ENCODE data around the gene SLC6A6.

GRCh38 chr3:14508505-14508819, 106.1 kb downstream of the SLC6A6 start:
- no peak for TF ChIP-seq CTCF (IDR thresholded peaks at IDR 0.05)
- TF ChIP-seq, protein P1, sequence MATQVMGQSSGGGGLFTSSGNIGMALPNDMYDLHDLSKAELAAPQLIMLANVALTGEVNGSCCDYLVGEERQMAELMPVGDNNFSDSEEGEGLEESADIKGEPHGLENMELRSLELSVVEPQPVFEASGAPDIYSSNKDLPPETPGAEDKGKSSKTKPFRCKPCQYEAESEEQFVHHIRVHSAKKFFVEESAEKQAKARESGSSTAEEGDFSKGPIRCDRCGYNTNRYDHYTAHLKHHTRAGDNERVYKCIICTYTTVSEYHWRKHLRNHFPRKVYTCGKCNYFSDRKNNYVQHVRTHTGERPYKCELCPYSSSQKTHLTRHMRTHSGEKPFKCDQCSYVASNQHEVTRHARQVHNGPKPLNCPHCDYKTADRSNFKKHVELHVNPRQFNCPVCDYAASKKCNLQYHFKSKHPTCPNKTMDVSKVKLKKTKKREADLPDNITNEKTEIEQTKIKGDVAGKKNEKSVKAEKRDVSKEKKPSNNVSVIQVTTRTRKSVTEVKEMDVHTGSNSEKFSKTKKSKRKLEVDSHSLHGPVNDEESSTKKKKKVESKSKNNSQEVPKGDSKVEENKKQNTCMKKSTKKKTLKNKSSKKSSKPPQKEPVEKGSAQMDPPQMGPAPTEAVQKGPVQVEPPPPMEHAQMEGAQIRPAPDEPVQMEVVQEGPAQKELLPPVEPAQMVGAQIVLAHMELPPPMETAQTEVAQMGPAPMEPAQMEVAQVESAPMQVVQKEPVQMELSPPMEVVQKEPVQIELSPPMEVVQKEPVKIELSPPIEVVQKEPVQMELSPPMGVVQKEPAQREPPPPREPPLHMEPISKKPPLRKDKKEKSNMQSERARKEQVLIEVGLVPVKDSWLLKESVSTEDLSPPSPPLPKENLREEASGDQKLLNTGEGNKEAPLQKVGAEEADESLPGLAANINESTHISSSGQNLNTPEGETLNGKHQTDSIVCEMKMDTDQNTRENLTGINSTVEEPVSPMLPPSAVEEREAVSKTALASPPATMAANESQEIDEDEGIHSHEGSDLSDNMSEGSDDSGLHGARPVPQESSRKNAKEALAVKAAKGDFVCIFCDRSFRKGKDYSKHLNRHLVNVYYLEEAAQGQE (IDR thresholded peaks at IDR 0.05; ENCODE audit: low read depth, low read length): no peak
- TF ChIP-seq CHD2 (IDR thresholded peaks at IDR 0.05; ENCODE audit: low read length, partially characterized antibody): no peak
- TF ChIP-seq RFX5 (IDR thresholded peaks at IDR 0.05; ENCODE audit: low read length): no peak
- no peak for TF ChIP-seq EP300 (IDR thresholded peaks at IDR 0.05; ENCODE audit: borderline replicate concordance in 1 of 2, low read depth in 1 of 2, low read length in 1 of 2)
- no peak for TF ChIP-seq POLR2AphosphoS5 (IDR thresholded peaks at IDR 0.05; ENCODE audit: low read depth, low read length)

Measured in SK-N-SH (cell line).